C1 segment of cervical spinal cord (tissue), 14 donors: ENCODE measurements around the gene CNOT4.
"Not testable (repeated sequence)": the region's sequence is repeated elsewhere in the genome, so short reads cannot be mapped to it uniquely, and the experiment has no call there.

Source experiments
- DNase-seq, 14 donors: peaks; one replicate each; lab custom pipeline; 2025; lab: John Stamatoyannopoulos, UW

The CNOT4 gene

DNA sequence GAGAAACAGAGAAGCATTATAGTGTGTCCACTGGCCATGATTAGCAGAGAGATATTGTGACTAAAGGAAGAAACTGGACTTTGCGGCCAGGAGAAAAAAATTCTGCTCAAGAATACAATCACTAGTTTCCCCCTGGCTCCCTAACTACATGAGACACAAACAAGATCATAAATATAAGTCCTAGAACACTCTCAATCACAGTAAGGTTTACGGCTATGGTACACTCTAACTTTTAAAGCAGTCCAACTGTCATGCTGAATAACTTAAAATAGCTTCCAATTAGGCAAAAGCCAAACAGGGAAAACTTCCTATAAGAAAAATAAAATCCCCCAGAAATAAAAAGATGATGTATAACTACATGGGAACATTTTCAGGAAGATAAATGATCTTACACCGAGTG is 144.2 kb downstream of the CNOT4 start:
- no peak for DNase-seq

GRCh38 chr7:135364206-135364605 is 145.7 kb downstream of the CNOT4 start:
- no peak for DNase-seq

- DNase-seq: no peak
Measured at GRCh38 chr7:135362871-135363270, 147.0 kb downstream of the CNOT4 start.

- no peak for DNase-seq
Measured at GRCh38 chr7:135361788-135362187, 148.1 kb downstream of the CNOT4 start.

DNA sequence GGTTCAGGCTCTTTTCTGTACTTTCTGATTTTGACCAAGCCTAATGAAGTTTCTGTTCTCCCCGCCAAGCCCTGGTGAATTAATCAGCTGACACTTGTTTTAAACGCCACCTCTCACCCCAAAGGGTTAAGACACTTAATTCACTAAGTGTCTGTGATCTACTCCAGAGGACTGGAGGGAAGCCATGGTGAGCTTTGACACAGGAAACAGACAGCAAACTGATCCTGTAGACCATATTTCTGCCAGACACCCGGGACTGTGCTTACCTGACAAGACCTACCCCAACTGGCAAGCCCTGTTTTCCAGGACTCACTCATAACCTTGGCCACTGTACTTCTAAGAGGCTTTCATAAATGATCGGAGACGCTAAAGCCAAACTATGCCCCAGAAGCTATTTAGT is 150.3 kb downstream of the CNOT4 start:
- DNase-seq: no peak

DNA sequence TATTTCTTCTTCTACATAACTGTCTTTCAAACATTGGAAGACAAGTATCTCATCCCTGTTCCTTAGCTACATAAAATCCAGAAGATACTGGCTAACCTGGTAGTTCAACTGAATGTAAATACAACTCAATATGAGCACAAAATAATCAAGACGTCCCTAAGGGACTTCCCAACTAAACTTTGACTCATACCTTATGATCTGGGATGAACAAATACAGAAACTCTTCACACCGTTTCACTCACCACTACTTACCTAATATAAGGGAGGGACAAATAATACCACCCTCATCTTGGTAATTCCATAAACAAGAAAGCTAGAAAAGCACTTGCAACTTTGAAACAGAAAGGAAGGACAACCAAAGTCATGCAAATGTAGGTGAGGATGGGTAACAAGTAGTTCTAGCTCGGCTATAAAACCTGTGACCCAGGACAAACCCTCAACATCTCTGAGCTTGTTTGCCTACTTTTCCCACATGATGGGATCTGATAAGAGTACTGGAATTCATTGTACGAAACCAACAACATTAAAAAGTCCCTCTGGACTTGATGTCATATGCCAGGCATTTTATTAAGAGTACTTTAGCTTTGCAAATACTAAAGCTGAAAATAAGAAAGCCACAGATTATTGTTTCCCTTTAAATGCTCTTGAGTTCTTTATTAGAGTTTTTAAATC is 154.4 kb downstream of the CNOT4 start:
- DNase-seq: no peak

- DNase-seq: no peak
Measured at GRCh38 chr7:135353832-135354231, 156.1 kb downstream of the CNOT4 start.

GRCh38 chr7:135352285-135352684 is 157.6 kb downstream of the CNOT4 start:
- no peak for DNase-seq

GRCh38 chr7:135351070-135351469 is 158.8 kb downstream of the CNOT4 start:
- not testable (repeated sequence) for DNase-seq

- DNase-seq: no peak
Measured at GRCh38 chr7:135349746-135350145, 160.2 kb downstream of the CNOT4 start.

DNA sequence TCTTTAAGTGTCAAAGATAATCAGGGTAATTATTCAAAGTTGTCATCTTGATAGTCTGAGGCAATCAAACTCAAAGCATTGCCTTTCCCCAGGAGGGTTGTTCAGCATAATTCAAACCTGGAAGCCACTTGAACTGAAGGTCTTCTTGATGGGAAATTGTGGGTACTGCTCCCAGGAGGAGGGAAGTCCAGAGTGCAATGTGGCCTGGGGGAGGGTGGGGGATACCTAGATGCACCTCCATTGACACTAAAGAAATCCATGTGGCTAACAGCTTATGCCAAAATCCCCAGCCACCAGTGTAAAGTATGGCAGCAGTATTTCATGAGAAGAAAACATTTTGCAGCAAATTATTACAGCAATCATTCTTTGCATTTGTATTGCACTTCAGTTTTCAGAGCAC is 161.4 kb downstream of the CNOT4 start:
- DNase-seq: no peak

- no peak for DNase-seq
Measured at GRCh38 chr7:135343361-135343760, 166.5 kb downstream of the CNOT4 start.

DNA sequence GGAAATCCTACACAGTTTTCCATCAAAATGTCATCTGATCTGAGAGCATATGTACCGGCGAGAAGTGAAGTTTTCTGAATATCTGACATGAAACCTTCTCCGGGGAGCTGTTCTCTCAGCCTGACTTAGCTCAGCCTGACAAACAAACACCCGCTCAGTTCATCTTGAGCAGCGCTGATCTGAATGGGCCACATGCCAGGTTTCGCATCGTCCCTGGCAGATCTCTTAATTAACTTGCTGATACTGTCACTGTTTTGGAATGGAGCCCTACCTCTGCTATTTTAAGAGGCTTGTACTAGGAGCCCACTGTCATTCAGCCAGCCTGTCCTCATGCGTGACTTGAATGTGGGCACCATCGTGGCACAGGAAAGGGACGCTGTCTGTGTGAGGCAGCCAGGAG is 167.0 kb downstream of the CNOT4 start:
- peak in 2 of 14 donors; percentile 6 to 13 for DNase-seq

GRCh38 chr7:135341049-135341448 is 168.9 kb downstream of the CNOT4 start:
- DNase-seq: no peak

DNA sequence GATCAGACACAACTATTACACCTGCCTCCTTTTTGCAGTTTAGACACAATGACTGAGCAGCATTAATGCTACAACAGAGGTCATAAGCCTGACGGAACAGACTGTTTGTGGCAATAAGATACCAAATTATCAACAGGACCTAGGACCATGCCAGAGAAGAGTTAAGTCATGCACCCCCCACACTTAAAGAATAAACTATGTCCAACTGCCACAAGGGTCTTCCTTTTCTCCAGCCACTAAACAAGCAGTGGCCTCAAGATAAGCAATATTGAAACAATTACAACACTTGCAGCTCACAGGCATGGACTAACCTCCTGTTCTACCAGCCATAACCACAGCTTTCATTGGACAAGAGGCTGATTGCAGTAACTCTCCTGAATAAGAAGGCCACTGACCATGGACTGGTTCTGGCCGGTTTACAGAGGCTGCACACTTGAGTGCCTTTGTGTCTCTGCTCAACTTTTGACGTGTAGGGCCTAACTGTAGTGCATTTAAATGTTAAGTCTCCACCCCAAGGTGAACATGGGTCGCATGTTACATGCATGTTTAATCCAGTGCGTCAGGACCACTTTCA is 171.8 kb downstream of the CNOT4 start:
- no peak for DNase-seq

DNA sequence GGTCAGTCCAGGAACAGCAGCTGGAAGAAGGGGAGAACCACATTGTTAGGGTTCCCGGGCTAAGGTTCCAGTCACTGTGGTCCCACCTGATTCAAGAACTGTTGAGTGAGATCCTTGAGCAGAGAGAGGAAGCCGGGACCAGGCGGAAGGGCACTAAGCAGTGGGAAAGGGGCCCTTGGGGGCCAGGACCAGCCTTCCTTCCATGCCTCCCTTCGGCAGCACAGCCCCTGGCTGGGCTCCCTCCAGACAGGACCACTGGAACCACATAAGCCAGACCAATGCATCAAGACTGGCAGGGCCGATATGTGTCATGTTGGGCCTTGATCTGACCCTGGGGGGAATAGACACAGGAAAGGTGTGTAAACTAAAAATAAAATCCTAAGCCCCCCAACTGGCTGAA is 172.4 kb downstream of the CNOT4 start:
- DNase-seq: no peak

DNA sequence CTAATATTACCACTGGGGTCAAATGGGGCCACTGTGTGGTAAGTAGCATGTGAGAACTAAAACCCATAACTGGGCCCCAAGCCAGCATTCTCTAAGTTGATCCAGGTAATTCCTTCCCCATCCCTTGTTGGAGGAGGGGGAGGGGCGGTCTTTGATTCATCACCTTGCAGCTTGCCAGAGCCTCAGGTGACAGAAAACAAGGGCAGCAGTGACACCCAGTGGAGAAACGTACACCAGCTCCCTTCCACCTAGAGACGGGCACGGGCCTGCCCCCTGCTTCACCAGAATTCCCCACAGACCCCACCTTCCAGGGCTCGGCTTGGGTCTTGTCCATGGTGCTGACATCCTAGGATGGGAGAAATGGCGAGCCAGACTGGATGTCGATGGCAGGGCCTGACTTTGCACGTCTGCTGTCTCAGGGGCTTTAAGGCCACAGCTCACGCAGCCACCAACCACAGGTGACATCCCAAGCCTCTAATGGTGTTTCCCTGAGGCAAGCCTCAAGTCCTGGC is 174.2 kb downstream of the CNOT4 start:
- DNase-seq: peak in 1 of 14 donors; percentile 10

- DNase-seq: no peak
Measured at GRCh38 chr7:135334830-135335543, 174.9 kb downstream of the CNOT4 start.

- DNase-seq: no peak
Measured at GRCh38 chr7:135333946-135334345, 176.0 kb downstream of the CNOT4 start.

- no peak for DNase-seq
Measured at GRCh38 chr7:135333200-135333599, 176.7 kb downstream of the CNOT4 start.

GRCh38 chr7:135330088-135330487 is 179.8 kb downstream of the CNOT4 start:
- DNase-seq: no peak

GRCh38 chr7:135328526-135328925 is 181.4 kb downstream of the CNOT4 start:
- DNase-seq: no peak

DNA sequence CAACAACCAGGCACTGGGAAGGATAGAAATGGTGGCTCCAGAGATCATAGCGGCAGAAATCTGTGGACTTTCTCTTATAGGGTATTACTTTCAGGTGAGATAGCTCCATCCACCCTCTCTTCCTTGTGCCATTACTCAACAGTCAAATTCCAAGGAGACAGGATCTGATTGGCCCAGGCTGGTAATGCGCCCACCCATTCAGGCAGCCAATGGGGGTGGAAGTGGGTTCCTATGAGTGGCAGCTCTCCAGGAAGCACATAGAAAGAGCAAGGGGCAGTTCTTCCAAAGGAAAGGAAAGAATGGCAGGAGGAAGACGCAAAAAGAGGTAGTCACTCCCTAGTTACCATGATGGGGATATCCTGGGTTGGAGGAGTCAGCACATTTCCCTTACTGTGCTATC is 181.8 kb downstream of the CNOT4 start:
- DNase-seq: no peak
